ENCODE data around the gene PPDPF.
"Not testable (repeated sequence)": the region's sequence is repeated elsewhere in the genome, so short reads cannot be mapped to it uniquely, and the experiment has no call there.

Gene PPDPF

GRCh38 chr20:63520504-63520933, at the start of gene PPDPF:
Gene PPDPF, plus strand, starts transcription at chr20:63520765. Its CDS starts 544 bp downstream, at chr20:63521309.
- DNase-seq (ENCODE audit: low read depth in 2 of 2) = peak; percentile 68 to 76

- no peak for DNase-seq (ENCODE audit: low read depth in 2 of 2)
Measured at GRCh38 chr20:63471002-63471716, 49.4 kb upstream of the PPDPF start.

- no peak for DNase-seq (ENCODE audit: low read depth in 2 of 2)
Measured at GRCh38 chr20:63471717-63471980, 48.9 kb upstream of the PPDPF start.

GRCh38 chr20:63471981-63472831, 48.4 kb upstream of the PPDPF start, which contains the start of gene KCNQ2:
Gene KCNQ2, minus strand, starts transcription at chr20:63472655. Its CDS starts 192 bp downstream, at chr20:63472463.
- DNase-seq (ENCODE audit: low read depth in 2 of 2) = no peak

- no peak for DNase-seq (ENCODE audit: low read depth in 2 of 2)
Measured at GRCh38 chr20:63472862-63473390, 47.6 kb upstream of the PPDPF start.

GRCh38 chr20:63473555-63474449, 46.8 kb upstream of the PPDPF start:
- no peak for DNase-seq (ENCODE audit: low read depth in 2 of 2)

GRCh38 chr20:63475209-63475608, 45.4 kb upstream of the PPDPF start:
- no peak for DNase-seq (ENCODE audit: low read depth in 2 of 2)

GRCh38 chr20:63477061-63477616, 43.4 kb upstream of the PPDPF start:
- no peak for DNase-seq (ENCODE audit: low read depth in 2 of 2)

- DNase-seq (ENCODE audit: low read depth in 2 of 2) = no peak
Measured at GRCh38 chr20:63477944-63478343, 42.6 kb upstream of the PPDPF start.

- DNase-seq (ENCODE audit: low read depth in 2 of 2) = no peak
Measured at GRCh38 chr20:63478346-63479302, 41.9 kb upstream of the PPDPF start.

- DNase-seq (ENCODE audit: low read depth in 2 of 2) = not testable (repeated sequence)
Measured at GRCh38 chr20:63479695-63480419, 40.7 kb upstream of the PPDPF start.

GRCh38 chr20:63481503-63481902, 39.1 kb upstream of the PPDPF start:
- no peak for DNase-seq (ENCODE audit: low read depth in 2 of 2)

GRCh38 chr20:63482021-63482587, 38.5 kb upstream of the PPDPF start:
- DNase-seq (ENCODE audit: low read depth in 2 of 2) = no peak

- DNase-seq (ENCODE audit: low read depth in 2 of 2) = no peak
Measured at GRCh38 chr20:63483834-63484233, 36.7 kb upstream of the PPDPF start.

- no peak for DNase-seq (ENCODE audit: low read depth in 2 of 2)
Measured at GRCh38 chr20:63484236-63484635, 36.3 kb upstream of the PPDPF start.

GRCh38 chr20:63484651-63485403, 35.7 kb upstream of the PPDPF start:
- no peak for DNase-seq (ENCODE audit: low read depth in 2 of 2)

- no peak for DNase-seq (ENCODE audit: low read depth in 2 of 2)
Measured at GRCh38 chr20:63486300-63486855, 34.2 kb upstream of the PPDPF start.

- no peak for DNase-seq (ENCODE audit: low read depth in 2 of 2)
Measured at GRCh38 chr20:63487116-63487764, 33.3 kb upstream of the PPDPF start.

All from stimulated activated CD4-positive, alpha-beta T cell treated with anti-CD3 and anti-CD28 coated beads, Interleukin-15, amount 100 ng/mL, for 48 hours (primary cell).